ENCODE measurements around the gene ERCC3.

DNA sequence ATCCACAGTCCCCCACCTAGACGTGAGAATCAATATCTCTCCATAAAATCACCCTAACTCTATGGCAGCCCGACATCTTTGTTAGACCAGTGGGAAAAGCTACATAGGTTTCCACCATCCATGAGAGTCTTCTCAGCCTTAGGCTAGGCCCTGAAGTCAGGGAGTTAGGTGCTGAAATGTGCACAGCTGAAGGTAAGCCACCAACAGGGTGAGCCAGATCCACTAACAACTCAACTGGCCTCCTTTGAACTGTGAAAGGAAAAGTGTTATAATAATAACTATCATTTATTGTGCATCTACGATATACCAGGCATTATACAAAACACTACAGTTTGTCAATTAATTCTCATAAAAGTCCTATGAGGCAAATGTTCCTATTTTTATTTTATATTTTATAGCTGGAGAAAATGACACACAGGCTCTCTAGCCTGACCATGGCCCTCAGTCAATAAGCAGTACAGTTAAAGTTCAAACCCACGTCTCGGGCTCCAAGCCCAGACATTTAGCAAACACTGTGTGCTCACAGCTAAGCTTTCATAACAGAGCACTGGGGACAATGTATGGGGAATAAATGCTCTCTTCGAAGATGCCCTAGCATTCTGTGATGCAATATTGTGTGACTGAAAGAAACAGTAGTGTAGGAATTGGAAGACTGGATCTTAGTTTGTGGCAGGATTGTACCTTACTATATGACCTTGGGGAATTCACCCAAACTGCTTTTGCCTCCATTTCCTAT is 62.6 kb downstream of the ERCC3 start:
- TF ChIP-seq, protein P1, sequence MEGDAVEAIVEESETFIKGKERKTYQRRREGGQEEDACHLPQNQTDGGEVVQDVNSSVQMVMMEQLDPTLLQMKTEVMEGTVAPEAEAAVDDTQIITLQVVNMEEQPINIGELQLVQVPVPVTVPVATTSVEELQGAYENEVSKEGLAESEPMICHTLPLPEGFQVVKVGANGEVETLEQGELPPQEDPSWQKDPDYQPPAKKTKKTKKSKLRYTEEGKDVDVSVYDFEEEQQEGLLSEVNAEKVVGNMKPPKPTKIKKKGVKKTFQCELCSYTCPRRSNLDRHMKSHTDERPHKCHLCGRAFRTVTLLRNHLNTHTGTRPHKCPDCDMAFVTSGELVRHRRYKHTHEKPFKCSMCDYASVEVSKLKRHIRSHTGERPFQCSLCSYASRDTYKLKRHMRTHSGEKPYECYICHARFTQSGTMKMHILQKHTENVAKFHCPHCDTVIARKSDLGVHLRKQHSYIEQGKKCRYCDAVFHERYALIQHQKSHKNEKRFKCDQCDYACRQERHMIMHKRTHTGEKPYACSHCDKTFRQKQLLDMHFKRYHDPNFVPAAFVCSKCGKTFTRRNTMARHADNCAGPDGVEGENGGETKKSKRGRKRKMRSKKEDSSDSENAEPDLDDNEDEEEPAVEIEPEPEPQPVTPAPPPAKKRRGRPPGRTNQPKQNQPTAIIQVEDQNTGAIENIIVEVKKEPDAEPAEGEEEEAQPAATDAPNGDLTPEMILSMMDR (conservative IDR thresholded peaks at IDR 0.05): no peak
- TF ChIP-seq ZFX (IDR thresholded peaks at IDR 0.05): no peak
